NOMO-1 (cell line): Measurements from ENCODE around the gene ZNF25.
"Not testable (repeated sequence)": the region's sequence is repeated elsewhere in the genome, so short reads cannot be mapped to it uniquely, and the experiment has no call there.

Experiments used
- DNase-seq, 2 experiments: peaks; one replicate each; lab custom pipeline; 2025; ENCODE audit not compliant: unreplicated experiment in 2 of 2; lab: John Stamatoyannopoulos, UW

ZNF25 gene

DNA sequence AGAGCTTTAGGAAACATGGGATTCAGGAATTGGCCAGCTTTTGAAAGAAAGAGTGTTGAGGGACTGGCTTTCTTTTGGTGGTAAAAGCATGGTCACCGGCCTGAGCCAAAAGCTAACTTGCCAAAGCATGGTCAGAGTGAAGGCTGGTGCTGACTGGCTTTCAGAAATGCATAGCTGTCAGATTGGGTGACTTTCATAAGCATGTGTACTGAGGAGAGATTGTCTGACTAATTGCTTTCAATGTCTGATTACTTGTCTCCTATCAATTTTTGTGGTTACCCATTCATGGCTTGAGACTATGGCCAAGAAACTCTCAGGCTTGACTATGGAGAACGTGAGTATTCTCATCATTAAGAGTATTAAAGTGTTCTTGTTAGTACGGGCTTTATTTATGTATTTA lies 28.2 kb downstream of the ZNF25 start:
- DNase-seq, result no peak

- no peak for DNase-seq
Observed at GRCh38 chr10:37947526-37947925, 28.9 kb downstream of the ZNF25 start.

GRCh38 chr10:37937864-37938263 lies 38.6 kb downstream of the ZNF25 start:
- DNase-seq, result no peak

DNA sequence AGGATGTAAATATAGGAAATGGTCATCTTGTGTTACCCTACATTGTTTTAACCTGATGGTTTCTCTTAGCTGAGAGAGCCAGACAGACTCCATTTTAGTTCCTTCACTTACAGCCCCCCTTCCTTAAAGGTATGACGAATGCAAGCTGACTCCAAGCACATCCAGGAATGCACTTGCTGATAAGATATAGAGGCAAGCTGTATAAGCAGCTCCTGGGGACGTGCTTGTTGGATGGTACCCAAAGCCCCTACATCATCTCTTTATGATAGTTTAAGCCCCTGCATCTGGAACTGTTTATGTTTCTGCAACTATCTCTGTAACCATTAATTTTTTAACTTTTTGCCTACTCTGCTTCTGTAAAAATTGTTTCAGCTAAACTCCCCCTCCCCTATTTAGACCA lies 41.7 kb downstream of the ZNF25 start:
- DNase-seq, result no peak

- DNase-seq, result no peak
Observed at GRCh38 chr10:37930423-37930822, 46.0 kb downstream of the ZNF25 start.

GRCh38 chr10:37908165-37908564 lies 68.3 kb downstream of the ZNF25 start:
- DNase-seq, result not testable (repeated sequence)

GRCh38 chr10:37906382-37906781 lies 70.1 kb downstream of the ZNF25 start:
- no peak for DNase-seq
